ENCODE measurements around the gene C11orf86. TPM values are rescaled to one million over a fixed set of nuclear protein-coding genes. Genes with fewer than 3 reads are reported as not detected.

Gene C11orf86
- total RNA-seq, 6 donors from 2014 or later, result not detected

GRCh38 chr11:66996609-66997273 lies 21.6 kb downstream of the C11orf86 start:
- H3K4me3 ChIP-seq, result no peak overlapping the region
- WGBS, 2 donors, result 58 to 71% methylated on average over 8 of the region's 8 CpGs
- DNase-seq, result no peak
- H3K9me3 ChIP-seq, result no peaks in the 10 kb centered on the region
- no peaks in the 10 kb centered on the region for H3K27me3 ChIP-seq
- peak; percentile 19 to 58 for ATAC-seq (ENCODE audit: low FRiP score in 2 of 2)
- no peaks in the 10 kb centered on the region for H3K4me1 ChIP-seq
- H3K27ac ChIP-seq, result no peak overlapping the region
- H3K36me3 ChIP-seq, result no peaks in the 10 kb centered on the region
- TF ChIP-seq EP300 (IDR thresholded peaks at IDR 0.05) (no peak), POLR2AphosphoS5 (IDR thresholded peaks at IDR 0.05) (no peak), POLR2A (IDR thresholded peaks at IDR 0.05) (no peak)
- TF ChIP-seq, protein P1, sequence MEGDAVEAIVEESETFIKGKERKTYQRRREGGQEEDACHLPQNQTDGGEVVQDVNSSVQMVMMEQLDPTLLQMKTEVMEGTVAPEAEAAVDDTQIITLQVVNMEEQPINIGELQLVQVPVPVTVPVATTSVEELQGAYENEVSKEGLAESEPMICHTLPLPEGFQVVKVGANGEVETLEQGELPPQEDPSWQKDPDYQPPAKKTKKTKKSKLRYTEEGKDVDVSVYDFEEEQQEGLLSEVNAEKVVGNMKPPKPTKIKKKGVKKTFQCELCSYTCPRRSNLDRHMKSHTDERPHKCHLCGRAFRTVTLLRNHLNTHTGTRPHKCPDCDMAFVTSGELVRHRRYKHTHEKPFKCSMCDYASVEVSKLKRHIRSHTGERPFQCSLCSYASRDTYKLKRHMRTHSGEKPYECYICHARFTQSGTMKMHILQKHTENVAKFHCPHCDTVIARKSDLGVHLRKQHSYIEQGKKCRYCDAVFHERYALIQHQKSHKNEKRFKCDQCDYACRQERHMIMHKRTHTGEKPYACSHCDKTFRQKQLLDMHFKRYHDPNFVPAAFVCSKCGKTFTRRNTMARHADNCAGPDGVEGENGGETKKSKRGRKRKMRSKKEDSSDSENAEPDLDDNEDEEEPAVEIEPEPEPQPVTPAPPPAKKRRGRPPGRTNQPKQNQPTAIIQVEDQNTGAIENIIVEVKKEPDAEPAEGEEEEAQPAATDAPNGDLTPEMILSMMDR (IDR thresholded peaks at IDR 0.05), result no peak

DNA sequence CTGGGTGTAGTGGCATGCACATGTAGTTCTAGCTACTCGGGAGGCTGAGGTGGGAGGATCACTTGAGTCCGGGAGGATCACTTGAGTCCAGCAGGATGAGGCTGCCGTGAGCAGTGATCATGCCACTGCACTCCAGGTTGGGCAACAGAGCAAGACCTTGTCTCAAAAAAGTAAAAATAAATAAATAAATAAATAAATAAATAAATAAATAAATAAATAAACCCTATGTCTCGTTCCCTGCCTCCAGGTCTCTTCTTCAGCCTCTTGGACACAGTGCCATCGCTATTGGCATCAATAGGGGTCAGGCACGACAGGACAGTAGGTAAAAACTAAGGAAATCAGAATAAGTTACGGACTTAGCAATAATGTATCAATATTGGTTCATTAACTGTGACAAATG lies 24.5 kb downstream of the C11orf86 start:
- TF ChIP-seq POLR2A (IDR thresholded peaks at IDR 0.05) (no peak), POLR2AphosphoS5 (IDR thresholded peaks at IDR 0.05) (no peak), EP300 (IDR thresholded peaks at IDR 0.05) (no peak)
- TF ChIP-seq, protein P1 (IDR thresholded peaks at IDR 0.05), result no peak
- DNase-seq (no peak), ATAC-seq (ENCODE audit: low FRiP score in 2 of 2) (no peak)
- 87 to 88% methylated on average over 7 of the region's 7 CpGs for WGBS, 2 donors
- H3K36me3 ChIP-seq, result no peaks in the 10 kb centered on the region
- H3K4me3 ChIP-seq, result no peak overlapping the region
- H3K9me3 ChIP-seq, result no peaks in the 10 kb centered on the region
- no peak overlapping the region for H3K27ac ChIP-seq
- no peaks in the 10 kb centered on the region for H3K27me3 ChIP-seq
- H3K4me1 ChIP-seq, result no peaks in the 10 kb centered on the region

GRCh38 chr11:67001332-67001731 lies 26.2 kb downstream of the C11orf86 start:
- H3K27ac ChIP-seq, result no peak overlapping the region

GRCh38 chr11:67002297-67002913 lies 27.3 kb downstream of the C11orf86 start:
- no peaks in the 10 kb centered on the region for H3K9me3 ChIP-seq
- H3K4me1 ChIP-seq, result no peaks in the 10 kb centered on the region
- TF ChIP-seq POLR2AphosphoS5 (IDR thresholded peaks at IDR 0.05) (no peak), POLR2A (IDR thresholded peaks at IDR 0.05) (no peak), EP300 (IDR thresholded peaks at IDR 0.05) (no peak)
- TF ChIP-seq, protein P1 (IDR thresholded peaks at IDR 0.05), result no peak
- H3K27me3 ChIP-seq, result no peaks in the 10 kb centered on the region
- ATAC-seq (ENCODE audit: low FRiP score in 2 of 2), result no peak
- no peak for DNase-seq
- 65 to 69% methylated on average over 8 of the region's 8 CpGs for WGBS, 2 donors
- H3K4me3 ChIP-seq, result no peak overlapping the region
- no peak overlapping the region for H3K27ac ChIP-seq
- no peaks in the 10 kb centered on the region for H3K36me3 ChIP-seq

More at GRCh38 chr11:67001332-67001731, 26.2 kb downstream of the C11orf86 start:
- Histone ChIP-seq H3K27me3 (no peaks in the 10 kb centered on the region), H3K36me3 (no peaks in the 10 kb centered on the region), H3K4me1 (no peaks in the 10 kb centered on the region), H3K9me3 (no peaks in the 10 kb centered on the region), H3K4me3 (no peak overlapping the region)
- DNase-seq (no peak), ATAC-seq (ENCODE audit: low FRiP score in 2 of 2) (no peak)
- WGBS, 2 donors, result 95 to 97% methylated on average over 5 of the region's 5 CpGs
- TF ChIP-seq EP300 (IDR thresholded peaks at IDR 0.05), result no peak
- no peak for TF ChIP-seq POLR2AphosphoS5 (IDR thresholded peaks at IDR 0.05)
- TF ChIP-seq, protein P1 (IDR thresholded peaks at IDR 0.05), result no peak
- TF ChIP-seq POLR2A (IDR thresholded peaks at IDR 0.05), result no peak

Measured in upper lobe of left lung (tissue), 6 donors.